Peyer's patch (tissue), 4 donors: ENCODE data around the gene MYH3. TPM values are rescaled to one million over a fixed set of nuclear protein-coding genes. Genes with fewer than 3 reads are reported as not detected.
"Not testable (repeated sequence)": the region's sequence is repeated elsewhere in the genome, so short reads cannot be mapped to it uniquely, and the experiment has no call there.

Experiments used
- DNase-seq, 3 donors: peaks; one replicate each; pipeline ENCODE4 v3.0.0-alpha.2; 2017 to 2019
- H3K27ac ChIP-seq, 4 donors: fragments of 200-600 bp; sonication (generic); one replicate each; pipeline ENCODE4 v1.5.1; 2016 to 2019
- H3K27me3 ChIP-seq, 2 donors: fragments of 200-600 bp; sonication (generic); one replicate each; pipeline ENCODE4 v1.5.1; 2019
- H3K36me3 ChIP-seq, 3 donors: fragments of 200-600 bp; sonication (generic); one replicate each; pipeline ENCODE4 v1.5.1; 2016 to 2019
- H3K4me1 ChIP-seq, 4 donors: fragments of 200-600 bp; sonication (generic); one replicate each; pipeline ENCODE4 v1.5.1; 2016 to 2019
- H3K4me3 ChIP-seq, 4 donors: fragments of 200-600 bp; sonication (generic); 1 replicate in 3 of 4; 2 replicates in 1 of 4; pipeline ENCODE4 v1.5.1; 2016 to 2019; ENCODE audit warnings: mild to moderate bottlenecking in 1 of 4
- H3K9me3 ChIP-seq, 4 donors: fragments of 200-600 bp; sonication (generic); one replicate each; pipeline ENCODE4 v1.5.1; 2016 to 2019; ENCODE audit warnings: mild to moderate bottlenecking in 1 of 4
- CTCF ChIP-seq, 6 experiments: fragments of 450-650 bp in 4 of 6; fragments of 200-600 bp in 2 of 6; sonication (generic) in 1 of 6; IDR thresholded peaks; one replicate each; pipeline ENCODE4 v1.5.1; 2017 to 2019; ENCODE audit warnings: antibody characterized with exemption in 6 of 6, mild to moderate bottlenecking in 3 of 6, moderate library complexity in 1 of 6
- POLR2A ChIP-seq, 2 donors: fragments of 450-650 bp; IDR thresholded peaks; one replicate each; pipeline ENCODE4 v1.5.1; 2017; ENCODE audit warnings: antibody characterized with exemption in 2 of 2, mild to moderate bottlenecking in 2 of 2, moderate library complexity in 2 of 2
- total RNA-seq, 4 donors: library from RNA; depleted of rRNA; stranded (reverse); fragments of >200 nt; gene quantifications; one replicate each; pipeline ENCODE4 v1.1.0, GENCODE V29; 2016

Gene MYH3
- total RNA-seq, 4 donors from 2014 or later = 3.7 to 32.2 (median 8.4) TPM

- peak in 4 of 6 experiments; percentile 49 to 65 (median 55) for TF ChIP-seq CTCF (IDR thresholded peaks at IDR 0.05)
- peak; percentile 93 to 96 for TF ChIP-seq POLR2A (IDR thresholded peaks at IDR 0.05)
These were observed 40.3 kb upstream of the MYH3 start, which contains the start of the genes ADPRM and SCO1 for GRCh38 chr17:10697092-10698081. Gene ADPRM, plus strand, starts transcription at chr17:10697594. Its CDS starts 7,333 bp downstream, at chr17:10704927. Gene SCO1, minus strand, starts transcription at chr17:10697533. Its CDS starts 26 bp downstream, at chr17:10697507.

GRCh38 chr17:10695875-10696407, 38.8 kb upstream of the MYH3 start:
- not testable (repeated sequence) for H3K27ac ChIP-seq

More at GRCh38 chr17:10697092-10698081, 40.3 kb upstream of the MYH3 start, which contains the start of the genes ADPRM and SCO1:
- H3K4me1 ChIP-seq = peaks cover 0 to 18% (median 6%) of the 10 kb centered on the region in 4 donors
- H3K4me3 ChIP-seq = peak within 1 kb of the TSS; percentile 73 to 99 (median 92)
- peaks cover 0 to 28% (median 3%) of the 10 kb centered on the region in 3 donors for H3K36me3 ChIP-seq
- H3K27me3 ChIP-seq = no peaks in the 10 kb centered on the region
- H3K9me3 ChIP-seq = no peaks in the 10 kb centered on the region
- DNase-seq = peak; percentile 94 to 98 (median 95)
- peak within 1 kb of the TSS; percentile 94 to 97 (median 96) for H3K27ac ChIP-seq

GRCh38 chr17:10687499-10687898, 30.4 kb upstream of the MYH3 start:
- TF ChIP-seq CTCF (IDR thresholded peaks at IDR 0.05) = no peak
- Histone ChIP-seq H3K9me3 (no peaks in the 10 kb centered on the region), H3K4me1 (no peaks in the 10 kb centered on the region), H3K27me3 (no peaks in the 10 kb centered on the region), H3K36me3 (peaks cover 0 to 77% (median 0%) of the 10 kb centered on the region in 3 donors), H3K4me3 (no peak overlapping the region), H3K27ac (no peak overlapping the region)
- no peak for DNase-seq

More at GRCh38 chr17:10695875-10696407, 38.8 kb upstream of the MYH3 start:
- not testable (repeated sequence) for H3K27me3 ChIP-seq, DNase-seq, H3K9me3 ChIP-seq
- Histone ChIP-seq H3K36me3 (peaks cover 0 to 42% (median 3%) of the 10 kb centered on the region in 3 donors), H3K4me1 (peaks cover 0 to 18% (median 6%) of the 10 kb centered on the region in 4 donors), H3K4me3 (peak overlapping the region in 2 of 4 donors; percentile 94 to 99)

GRCh38 chr17:10683853-10684252, 26.7 kb upstream of the MYH3 start:
- H3K4me3 ChIP-seq = no peak overlapping the region

DNA sequence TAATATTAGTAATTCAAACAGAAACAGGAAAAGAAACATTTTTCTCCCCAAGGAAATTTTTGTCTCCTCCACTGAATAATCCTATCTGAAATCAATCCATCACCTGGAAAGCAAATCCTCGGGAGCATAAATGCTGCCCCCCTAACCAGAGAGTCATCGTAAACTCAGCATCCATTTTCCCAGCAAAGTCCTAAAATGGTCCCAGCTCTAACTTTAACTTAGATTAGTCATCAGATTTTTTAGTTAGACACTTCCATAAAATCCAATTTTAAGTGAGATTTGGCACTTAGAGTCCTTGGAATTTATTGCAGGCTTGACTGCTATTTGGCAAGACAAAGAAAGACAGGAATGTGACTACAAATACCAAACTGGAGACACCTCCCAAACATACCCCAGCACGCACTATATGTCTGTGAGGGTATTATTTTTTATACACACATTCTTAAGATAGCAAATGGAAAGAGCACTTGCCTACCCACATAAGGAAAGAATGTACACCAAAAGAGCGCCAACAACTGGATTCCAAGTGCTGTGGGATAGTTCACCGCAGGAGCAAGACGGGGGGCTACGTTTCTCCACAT, 24.8 kb upstream of the MYH3 start:
- no peak overlapping the region for H3K4me3 ChIP-seq
- H3K4me1 ChIP-seq = no peaks in the 10 kb centered on the region
- TF ChIP-seq POLR2A (IDR thresholded peaks at IDR 0.05) (no peak), CTCF (IDR thresholded peaks at IDR 0.05) (no peak)
- no peaks in the 10 kb centered on the region for H3K9me3 ChIP-seq
- H3K27me3 ChIP-seq = no peaks in the 10 kb centered on the region
- H3K27ac ChIP-seq = no peak overlapping the region
- peaks cover 0 to 85% (median 4%) of the 10 kb centered on the region in 3 donors for H3K36me3 ChIP-seq
- no peak for DNase-seq

More at GRCh38 chr17:10683853-10684252, 26.7 kb upstream of the MYH3 start:
- DNase-seq = no peak
- TF ChIP-seq CTCF (IDR thresholded peaks at IDR 0.05) = peak in 4 of 6 experiments; percentile 31 to 42 (median 32)
- no peak for TF ChIP-seq POLR2A (IDR thresholded peaks at IDR 0.05)
- no peaks in the 10 kb centered on the region for H3K27me3 ChIP-seq
- no peaks in the 10 kb centered on the region for H3K4me1 ChIP-seq
- H3K36me3 ChIP-seq = peaks cover 0 to 87% (median 4%) of the 10 kb centered on the region in 3 donors
- no peaks in the 10 kb centered on the region for H3K9me3 ChIP-seq
- no peak overlapping the region for H3K27ac ChIP-seq
